NCI-H2107 (cell line): Measurements from ENCODE around the gene KLHL33.
"Not testable (repeated sequence)": the region's sequence is repeated elsewhere in the genome, so short reads cannot be mapped to it uniquely, and the experiment has no call there.

Experiments used
- DNase-seq: peaks from one replicate; lab custom pipeline; 2025; lab: John Stamatoyannopoulos, UW

KLHL33 gene

DNA sequence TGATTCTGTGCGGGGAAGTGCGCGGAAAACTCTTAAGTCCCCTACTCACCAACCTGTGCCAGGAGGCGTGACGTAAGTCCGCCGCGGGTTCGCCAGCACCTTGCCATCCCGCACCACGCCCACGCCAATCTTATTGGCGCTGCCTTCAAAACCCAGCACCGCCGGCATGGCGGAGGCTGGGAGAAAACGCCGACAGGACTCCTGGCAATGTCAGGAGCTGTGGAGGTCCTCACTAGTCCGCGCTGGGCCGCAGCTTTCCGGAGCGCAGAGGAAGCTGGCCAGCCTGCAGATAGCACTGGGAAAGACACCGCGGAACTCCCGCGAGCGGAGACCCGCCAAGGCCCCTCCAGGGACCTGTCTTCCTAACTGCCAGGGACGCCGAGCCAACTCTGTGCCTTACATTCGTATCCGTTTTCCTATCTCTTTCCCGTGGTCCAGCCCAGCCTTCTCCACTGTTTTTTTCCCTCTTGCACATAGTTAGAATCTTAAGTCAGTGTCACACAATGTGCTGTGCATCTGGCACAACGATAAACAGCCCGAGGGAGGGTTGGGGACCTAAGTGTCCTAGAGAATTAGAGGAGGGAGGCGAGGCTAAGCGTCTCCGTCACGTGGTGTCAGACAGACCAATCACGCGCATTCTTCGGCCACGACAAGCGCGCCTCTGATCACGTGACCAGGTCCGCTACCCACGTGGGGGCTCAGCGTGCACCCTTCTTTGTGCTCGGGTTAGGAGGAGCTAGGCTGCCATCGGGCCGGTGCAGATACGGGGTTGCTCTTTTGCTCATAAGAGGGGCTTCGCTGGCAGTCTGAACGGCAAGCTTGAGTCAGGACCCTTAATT, 18.8 kb upstream of the KLHL33 start, which contains the start of the genes APEX1 and OSGEP:
APEX1 (plus strand) TSS at position 711 of the 839 bp plus-strand sequence. CDS start 420 bp downstream, outside the sequence.
OSGEP (minus strand) TSS at position 297 of the 839 bp plus-strand sequence; CDS start at position 168, 129 bp downstream.
- DNase-seq, result peak; percentile 98

DNA sequence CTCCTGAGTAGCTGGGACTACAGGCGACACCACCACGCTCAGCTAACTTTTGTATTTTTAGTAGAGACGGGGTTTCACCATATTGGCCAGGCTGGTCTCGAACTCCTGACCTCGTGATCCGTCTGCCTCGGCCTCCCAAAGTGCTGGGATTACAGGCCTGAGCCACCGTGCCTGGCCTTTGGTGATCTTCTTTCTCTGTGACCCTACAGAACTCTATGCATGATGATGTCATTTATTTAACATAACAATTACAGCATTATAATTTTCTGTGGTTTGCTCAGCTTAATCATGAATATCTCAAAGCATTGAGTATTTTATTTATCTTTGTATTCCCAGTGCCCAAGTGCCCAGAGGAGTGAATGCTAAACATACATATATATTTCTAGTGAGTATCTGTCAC, 16.9 kb upstream of the KLHL33 start:
- DNase-seq, result not testable (repeated sequence)

DNA sequence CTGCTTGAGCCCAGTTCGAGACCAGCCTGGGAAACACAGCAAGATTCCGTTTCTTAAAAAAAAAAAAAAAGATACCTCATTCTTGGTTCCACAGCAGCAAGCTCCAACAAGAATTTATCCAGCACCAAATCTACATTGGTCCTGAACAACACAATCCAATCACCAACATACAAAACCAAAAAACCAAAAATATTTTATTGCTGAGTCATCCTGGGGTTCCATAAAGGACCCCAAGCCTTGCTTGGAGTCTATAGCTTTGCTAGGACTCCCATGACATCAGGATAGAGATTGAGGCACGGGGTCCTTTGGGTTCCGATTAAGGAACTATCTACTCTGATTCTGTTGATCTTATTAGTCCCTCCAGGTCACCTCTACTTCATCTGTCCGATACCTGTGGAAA, 10.9 kb upstream of the KLHL33 start:
- DNase-seq, result no peak

DNA sequence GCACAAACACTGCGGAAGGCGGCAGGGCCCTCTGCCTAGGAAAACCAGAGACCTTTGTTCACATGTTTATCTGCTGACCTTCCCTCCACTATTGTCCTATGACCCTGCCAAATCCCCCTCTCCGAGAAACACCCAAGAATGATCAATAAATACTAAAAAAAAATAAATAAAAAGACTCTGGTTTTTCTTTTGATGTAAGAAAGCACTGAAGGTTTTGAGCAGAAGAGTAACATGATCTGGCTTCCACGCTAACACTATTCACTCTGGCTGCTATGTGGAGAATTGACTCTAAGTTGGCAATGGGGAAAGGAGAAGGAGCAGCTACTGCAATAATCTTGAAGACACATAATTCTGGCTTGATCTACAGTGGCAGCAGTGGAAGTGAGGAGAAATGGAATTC, 7.7 kb upstream of the KLHL33 start:
- not testable (repeated sequence) for DNase-seq

DNA sequence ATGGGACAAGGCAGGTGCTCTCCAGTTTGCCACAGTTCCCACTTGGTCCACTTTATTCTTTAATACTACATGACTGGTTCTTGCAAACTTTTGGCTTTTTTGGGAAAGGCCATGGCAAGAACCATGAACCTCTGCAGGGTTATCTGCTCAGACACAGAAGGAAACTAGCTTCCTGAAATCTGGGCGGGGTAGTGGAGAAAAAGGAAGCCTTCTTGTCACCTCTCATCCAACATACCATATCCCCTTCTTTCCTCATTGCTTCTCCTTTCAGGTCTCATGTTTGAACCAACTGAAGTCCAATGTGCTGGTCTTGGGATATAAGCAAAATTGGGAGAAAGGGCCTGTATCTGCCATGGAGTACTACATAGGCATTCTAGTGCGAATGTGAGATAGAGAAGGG, 5.5 kb upstream of the KLHL33 start:
- DNase-seq, result no peak

DNA sequence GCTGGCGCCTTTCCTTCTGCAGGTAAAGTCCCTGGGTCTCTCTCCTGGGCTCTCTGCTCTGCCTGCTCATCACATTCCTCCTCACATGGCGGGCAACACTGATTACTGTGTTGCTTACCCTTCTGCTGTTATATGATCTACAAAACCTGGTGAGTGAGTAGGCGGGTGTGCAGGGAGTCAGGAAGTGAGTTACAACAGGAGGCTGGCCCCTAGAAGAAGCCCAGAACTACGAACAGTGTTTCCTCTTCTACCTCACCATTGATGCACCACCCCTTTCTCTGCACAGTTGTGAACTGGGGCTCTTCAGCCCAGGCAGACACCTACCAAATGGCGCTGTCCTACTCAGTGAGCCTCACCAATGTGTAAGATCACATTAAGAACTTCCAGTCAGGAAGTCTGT, 4.9 kb upstream of the KLHL33 start:
- no peak for DNase-seq

GRCh38 chr14:20440465-20440864, 4.5 kb upstream of the KLHL33 start:
- DNase-seq, result no peak

DNA sequence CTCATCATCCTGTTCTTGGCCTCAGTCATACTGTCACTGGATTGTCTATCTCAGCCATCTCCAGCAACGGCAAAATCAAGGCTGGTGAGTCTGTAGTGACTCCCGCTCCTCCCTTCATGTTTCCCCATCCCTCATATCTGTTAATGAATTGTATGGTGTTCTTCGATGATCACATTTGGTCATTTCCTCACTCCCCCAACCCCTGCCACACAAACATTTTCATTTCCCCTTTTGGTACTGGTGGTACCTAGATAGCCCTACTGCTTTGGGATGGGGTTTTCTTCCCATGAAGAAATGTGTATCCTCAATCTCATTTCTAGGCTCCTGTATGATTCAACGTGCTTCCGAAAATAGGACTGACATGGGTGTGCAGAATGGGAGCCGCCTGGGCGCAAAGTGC, 2.7 kb upstream of the KLHL33 start:
- DNase-seq, result no peak

- DNase-seq, result no peak
These were observed 393 bp upstream of the KLHL33 start for GRCh38 chr14:20436363-20436755.

- DNase-seq, result peak; percentile 77
These were observed 1.0 kb downstream of the KLHL33 start for GRCh38 chr14:20434701-20435581.

DNA sequence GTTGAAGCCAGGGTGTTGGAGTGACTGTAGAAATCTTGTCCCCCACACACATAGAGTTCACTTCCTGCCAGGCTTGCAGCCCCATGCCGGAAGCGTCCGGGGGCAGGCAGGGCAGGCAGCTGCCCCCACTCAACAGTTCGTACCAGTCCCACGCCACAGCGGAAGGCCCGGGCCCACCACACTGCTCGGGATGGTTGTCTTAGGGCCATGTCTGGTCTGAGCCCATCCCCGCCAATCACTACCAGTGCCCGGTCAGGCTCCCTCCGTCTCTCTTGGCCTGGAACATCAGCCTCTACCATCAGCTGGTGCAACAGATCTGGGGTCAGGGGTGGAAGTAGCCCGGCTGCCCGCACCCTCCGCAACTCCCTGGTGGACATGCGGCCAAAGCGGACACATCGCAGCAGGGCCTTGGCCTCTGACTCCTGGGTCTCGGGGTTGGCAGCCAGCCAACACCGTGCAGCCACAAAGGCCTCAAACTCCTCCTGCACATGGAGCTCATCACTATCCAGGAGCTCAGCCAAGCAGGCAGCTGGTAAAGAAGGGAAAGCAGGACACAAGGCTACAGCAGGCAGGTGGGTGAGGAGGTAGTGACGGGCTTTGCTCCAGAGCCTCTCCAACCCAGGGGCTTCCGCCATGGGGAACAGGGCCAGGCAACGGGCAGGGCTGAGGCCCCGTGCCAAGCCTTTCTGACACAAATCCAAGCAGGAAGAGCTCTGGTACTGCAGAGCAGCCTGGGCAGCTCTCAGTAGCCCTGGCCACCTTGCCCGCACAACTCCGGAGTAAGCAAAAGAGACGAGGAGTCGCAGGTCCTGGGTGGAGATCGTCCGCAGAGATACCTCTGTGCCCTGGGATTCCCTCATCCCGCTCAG, 5.9 kb downstream of the KLHL33 start:
- no peak for DNase-seq

- DNase-seq, result no peak
These were observed 7.2 kb downstream of the KLHL33 start for GRCh38 chr14:20428802-20429201.

GRCh38 chr14:20428010-20428365, 8.0 kb downstream of the KLHL33 start:
- DNase-seq, result no peak

- DNase-seq, result no peak
These were observed 8.5 kb downstream of the KLHL33 start for GRCh38 chr14:20427231-20428009.

DNA sequence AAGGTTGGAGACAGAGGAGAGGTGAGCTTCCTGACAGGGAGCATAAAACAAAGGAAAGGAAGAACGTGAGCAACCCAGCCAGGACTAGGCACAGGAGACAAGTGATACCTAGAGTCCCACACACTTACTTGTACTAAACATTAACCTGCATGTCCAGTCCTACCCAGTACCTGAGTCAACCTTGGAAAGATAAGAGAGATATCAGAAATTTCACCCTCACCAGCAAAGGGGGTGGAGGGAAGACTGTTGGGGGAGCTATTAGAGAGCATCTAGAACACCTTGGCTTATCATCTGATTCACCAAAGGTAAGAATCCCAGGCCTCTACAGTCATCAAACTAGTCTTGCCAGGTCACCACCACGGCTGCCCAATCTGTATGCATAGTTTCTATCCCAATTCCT, 11.1 kb downstream of the KLHL33 start:
- no peak for DNase-seq

DNA sequence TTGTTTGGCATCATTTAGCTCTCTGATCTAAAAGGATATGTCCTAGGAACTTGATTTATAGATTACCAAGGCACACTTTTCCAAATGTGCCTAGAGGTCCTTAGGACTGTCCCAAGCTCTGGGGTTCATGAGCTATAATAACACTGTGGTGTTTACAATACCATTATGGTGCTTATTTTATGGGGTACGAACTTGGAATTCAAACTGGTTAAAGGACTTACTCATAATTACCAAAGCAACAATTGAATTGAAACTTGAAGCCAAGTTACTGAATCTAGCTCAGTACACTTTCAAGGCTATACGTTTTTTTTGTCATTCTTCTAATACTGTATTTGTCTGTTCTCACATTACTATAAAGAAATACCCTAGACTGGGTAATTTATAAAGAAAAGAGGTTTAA, 13.1 kb downstream of the KLHL33 start:
- no peak for DNase-seq

DNA sequence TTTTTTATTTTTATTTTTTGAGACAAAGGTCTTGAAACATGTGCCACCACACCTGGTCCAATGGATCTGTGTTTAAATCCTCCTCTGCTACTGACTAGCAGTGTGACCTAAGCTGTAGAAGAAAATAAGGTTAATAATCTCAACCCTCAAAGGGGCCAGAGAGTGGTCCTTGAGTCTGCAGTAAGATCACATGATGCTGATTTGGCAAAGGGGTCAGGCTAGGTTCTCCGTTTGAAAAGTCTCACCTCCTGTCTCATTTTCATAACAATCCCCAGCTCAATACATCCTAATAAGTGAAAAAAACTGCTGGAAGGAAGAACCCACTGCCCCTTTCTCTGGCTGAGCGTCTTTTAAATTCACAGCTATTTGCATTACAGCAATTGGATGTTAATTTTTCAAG, 14.7 kb downstream of the KLHL33 start:
- DNase-seq, result no peak

DNA sequence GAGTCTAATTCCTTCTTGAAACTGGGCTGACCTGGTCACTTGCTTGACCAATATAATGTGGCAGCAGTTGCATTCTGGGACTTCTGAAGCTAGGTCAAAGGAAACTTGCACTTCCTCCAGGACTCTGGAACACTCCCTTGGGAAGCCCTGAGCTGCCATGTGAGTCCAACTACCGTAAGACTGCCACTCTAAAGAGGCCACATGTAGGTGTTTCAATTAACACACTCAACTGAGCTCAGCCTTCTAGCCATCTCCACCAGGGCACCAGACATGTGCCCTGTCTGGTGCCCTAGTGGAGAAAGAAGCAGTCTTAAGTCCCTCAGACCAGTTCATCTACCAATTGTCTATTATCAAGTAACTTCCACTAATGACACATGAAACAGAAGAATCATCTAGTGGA, 16.5 kb downstream of the KLHL33 start:
- no peak for DNase-seq

GRCh38 chr14:20418501-20418909, 17.5 kb downstream of the KLHL33 start:
- DNase-seq, result no peak

DNA sequence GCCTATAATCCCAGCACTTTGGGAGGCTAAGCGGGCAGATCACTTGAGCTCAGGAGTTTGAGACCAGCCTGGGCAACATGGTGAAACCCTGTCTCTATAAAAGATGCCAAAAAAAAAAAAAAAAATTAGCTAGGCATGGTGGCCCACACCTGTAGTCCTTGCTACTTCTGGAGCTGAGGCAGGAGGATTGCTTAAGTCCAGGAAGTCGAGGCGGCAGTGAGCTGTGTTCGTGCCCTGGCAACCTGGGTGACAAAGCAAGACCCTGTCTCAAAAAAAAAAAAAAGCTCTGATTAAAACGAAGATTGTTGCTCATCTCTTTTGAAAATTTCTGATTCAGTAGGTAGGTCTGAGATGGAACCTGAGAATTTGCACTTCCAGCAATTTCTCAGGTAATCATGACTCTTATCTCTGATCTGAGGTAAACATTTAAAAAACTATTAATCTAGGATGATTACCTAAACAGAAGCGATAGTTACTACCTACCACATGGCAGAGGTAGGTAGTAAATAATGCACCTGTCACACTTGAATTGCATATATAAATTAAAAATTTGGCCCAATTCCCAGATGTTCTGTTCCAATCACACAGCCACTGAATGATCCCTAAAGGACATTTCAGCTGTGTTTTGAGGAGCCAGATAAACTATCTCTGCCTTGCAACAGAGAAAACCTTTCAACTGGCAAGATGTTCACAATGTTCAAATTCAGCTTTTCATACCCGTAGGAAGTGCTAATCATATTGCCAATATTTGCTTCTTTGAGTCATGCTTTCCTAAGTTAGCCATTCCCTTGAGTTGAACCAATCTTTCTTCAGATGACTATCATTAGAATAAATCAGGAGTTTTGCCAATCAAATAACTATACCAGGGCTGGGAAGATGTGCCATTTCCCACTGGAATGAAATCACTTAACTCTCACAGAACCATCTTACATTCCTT, 18.4 kb downstream of the KLHL33 start:
- peak; percentile 58 for DNase-seq
